Lower leg skin (tissue), 4 donors: ENCODE results near the gene DBNDD1. TPM values are rescaled to one million over a fixed set of nuclear protein-coding genes. Genes with fewer than 3 reads are reported as not detected.

Experiments used
- DNase-seq, 2 donors: peaks; one replicate each; pipeline ENCODE4 v3.0.0-alpha.2; 2019; ENCODE audit warnings: low spot score in 2 of 2
- H3K4me3 ChIP-seq: fragments of 200-600 bp; sonication (generic); 2 replicates; pipeline ENCODE4 v1.5.1; 2017; ENCODE audit warnings: mild to moderate bottlenecking, low read depth; ENCODE audit not compliant: poor library complexity, severe bottlenecking
- POLR2A ChIP-seq, 2 donors: fragments of 450-650 bp; IDR thresholded peaks; one replicate each; pipeline ENCODE4 v1.6.1; 2016 to 2017; ENCODE audit warnings: antibody characterized with exemption in 2 of 2, mild to moderate bottlenecking in 1 of 2, moderate library complexity in 1 of 2
- WGBS, 2 donors: methylation state at CpG; one replicate each; pipeline ENCODE4 v1.1.5; 2018; 5-methylcytosine and 5-hydroxymethylcytosine counted together
- intact Hi-C: fragments of 100-400 bp; cut with DNase I; formaldehyde crosslinking; loops from one replicate; pipeline ENCODE4 v1.15.0; 2023; ENCODE audit warnings: low total_unique reads
- total RNA-seq, 4 donors: library from RNA; depleted of rRNA; stranded (reverse); fragments of >200 nt; gene quantifications; one replicate each; pipeline ENCODE4 v1.1.0, GENCODE V29; 2016
- TF ChIP-seq, protein P1 (sequence below), 3 donors: fragments of 450-650 bp; IDR thresholded peaks; one replicate each; pipeline ENCODE4 v1.5.1; 2016; ENCODE audit warnings: antibody characterized with exemption in 3 of 3, mild to moderate bottlenecking in 3 of 3, moderate library complexity in 2 of 3

Gene DBNDD1
- total RNA-seq, 4 donors from 2014 or later, result 2.3 to 8.8 (median 7.3) TPM

DNA sequence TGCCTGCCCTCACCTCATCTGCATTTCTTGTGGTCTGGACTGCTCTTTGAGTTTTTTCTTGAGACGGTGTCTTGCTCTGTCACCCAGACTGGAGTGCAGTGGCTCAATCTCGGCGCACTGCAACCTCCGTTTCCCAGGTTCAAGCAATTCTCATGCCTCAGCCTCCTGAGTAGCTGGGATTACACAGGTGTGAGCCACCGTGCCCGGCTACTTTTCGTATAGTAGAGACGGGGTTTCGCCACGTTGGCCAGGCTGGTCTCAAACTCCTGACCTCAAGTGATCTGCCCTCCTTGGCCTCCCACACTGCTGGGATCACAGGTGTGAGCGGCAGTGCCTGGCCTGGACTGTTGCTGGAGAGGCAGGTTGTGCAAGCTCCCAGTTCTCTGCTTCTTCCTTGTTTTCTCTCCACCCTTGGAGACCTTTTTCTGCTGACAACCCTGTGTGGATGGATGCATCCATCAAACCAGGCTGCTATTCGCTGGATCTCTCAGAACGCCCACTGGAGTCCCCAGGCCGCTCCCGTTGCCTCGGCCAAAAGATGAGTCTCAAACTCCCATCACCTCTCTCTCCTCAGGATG lies 22.7 kb upstream of the DBNDD1 start:
- WGBS, 2 donors, result 80 to 87% methylated on average over 16 of the region's 16 CpGs
- no peak for TF ChIP-seq POLR2A (IDR thresholded peaks at IDR 0.05)
- TF ChIP-seq, protein P1, sequence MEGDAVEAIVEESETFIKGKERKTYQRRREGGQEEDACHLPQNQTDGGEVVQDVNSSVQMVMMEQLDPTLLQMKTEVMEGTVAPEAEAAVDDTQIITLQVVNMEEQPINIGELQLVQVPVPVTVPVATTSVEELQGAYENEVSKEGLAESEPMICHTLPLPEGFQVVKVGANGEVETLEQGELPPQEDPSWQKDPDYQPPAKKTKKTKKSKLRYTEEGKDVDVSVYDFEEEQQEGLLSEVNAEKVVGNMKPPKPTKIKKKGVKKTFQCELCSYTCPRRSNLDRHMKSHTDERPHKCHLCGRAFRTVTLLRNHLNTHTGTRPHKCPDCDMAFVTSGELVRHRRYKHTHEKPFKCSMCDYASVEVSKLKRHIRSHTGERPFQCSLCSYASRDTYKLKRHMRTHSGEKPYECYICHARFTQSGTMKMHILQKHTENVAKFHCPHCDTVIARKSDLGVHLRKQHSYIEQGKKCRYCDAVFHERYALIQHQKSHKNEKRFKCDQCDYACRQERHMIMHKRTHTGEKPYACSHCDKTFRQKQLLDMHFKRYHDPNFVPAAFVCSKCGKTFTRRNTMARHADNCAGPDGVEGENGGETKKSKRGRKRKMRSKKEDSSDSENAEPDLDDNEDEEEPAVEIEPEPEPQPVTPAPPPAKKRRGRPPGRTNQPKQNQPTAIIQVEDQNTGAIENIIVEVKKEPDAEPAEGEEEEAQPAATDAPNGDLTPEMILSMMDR (IDR thresholded peaks at IDR 0.05), result no peak
- no peak overlapping the region for H3K4me3 ChIP-seq
- DNase-seq, result no peak
- intact Hi-C loops, result no loop called here

DNA sequence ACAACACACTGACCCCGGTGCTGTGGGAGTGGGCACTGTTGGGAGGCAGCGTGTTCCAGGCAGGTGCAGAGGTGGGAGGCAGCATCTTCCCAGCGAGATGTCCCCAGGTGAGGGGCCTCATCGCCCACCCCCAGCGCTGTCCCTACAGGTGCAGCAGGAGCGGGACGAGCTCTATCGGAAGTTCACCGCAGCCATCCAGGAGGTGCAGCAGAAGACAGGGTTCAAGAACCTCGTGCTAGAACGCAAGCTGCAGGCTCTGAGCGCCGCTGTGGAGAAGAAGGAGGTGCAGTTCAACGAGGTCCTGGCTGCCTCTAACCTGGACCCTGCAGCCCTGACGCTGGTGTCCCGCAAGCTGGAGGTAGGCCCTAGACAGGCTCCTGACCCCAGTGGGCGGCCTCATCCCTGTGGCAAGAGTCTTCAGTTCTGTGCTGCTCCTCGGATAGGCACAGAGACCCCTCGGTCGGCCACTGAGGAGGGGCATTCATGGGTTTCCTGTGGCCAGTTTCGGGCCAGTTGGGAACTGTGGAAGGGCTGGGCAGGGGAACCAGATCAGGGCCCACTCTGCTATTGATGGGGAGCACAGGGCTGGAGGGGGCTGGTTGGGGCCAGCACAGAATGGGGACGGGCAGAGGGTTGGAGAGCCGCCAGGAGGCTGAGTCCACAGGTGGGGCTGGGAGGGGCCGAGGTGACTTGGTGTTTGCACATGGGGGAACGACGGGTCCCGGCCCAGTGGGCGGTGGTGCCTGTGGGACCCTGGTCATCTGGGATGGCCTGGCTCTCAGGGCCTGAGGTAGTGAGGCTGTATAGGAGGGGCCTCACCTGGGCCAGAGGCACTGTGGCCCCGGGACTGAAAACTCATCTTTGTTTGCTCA lies 21.1 kb upstream of the DBNDD1 start:
- H3K4me3 ChIP-seq, result no peak overlapping the region
- intact Hi-C loops, result no loop called here
- WGBS, 2 donors, result 92 to 98% methylated on average over 20 to 28 of the region's 29 CpGs
- TF ChIP-seq, protein P1 (IDR thresholded peaks at IDR 0.05), result no peak
- TF ChIP-seq POLR2A (IDR thresholded peaks at IDR 0.05), result no peak
- DNase-seq, result no peak

DNA sequence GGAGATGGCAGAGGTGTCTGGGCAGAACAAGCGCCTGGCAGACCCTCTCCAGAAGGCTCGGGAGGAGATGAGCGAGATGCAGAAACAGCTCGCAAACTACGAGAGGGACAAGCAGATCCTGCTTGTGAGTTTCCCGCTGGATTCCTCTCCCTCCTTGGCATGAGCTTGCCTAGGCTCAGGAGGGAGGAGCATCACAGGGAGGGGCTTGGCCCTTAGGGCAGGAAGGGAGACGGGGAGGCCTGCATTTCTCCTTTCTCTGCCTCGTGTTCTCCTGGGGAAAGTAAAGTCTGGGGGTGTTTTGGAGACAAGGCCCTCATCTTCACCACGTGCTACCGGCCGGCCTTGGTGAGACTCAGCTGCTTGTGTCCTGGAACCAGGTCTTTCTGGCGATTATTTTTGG lies 18.0 kb upstream of the DBNDD1 start:
- WGBS, 2 donors, result 57 to 63% methylated on average over 12 of the region's 12 CpGs

DNA sequence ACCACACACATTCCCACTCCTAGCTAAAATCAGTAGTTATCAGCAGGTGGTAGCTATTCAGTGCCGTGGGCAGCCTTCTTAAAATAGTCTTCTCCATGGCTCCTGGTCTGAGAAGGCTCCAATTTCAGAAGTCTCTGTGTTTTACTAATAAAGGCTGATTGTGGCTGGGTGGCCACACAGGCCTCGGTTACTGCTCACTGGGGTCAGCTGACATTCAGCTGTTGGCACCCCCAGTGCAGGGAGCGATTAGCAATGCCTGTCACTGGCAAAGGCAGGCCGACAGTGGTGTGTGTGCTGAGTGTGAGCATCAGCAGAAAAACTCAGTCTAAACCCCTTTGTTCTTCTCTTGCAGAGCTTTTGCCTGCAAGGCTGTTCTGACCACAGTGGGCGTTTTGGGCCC lies 16.6 kb upstream of the DBNDD1 start:
- no peak for DNase-seq
- no peak for TF ChIP-seq POLR2A (IDR thresholded peaks at IDR 0.05)
- TF ChIP-seq, protein P1 (IDR thresholded peaks at IDR 0.05), result no peak
- H3K4me3 ChIP-seq, result no peak overlapping the region
- WGBS, 2 donors, result 83 to 87% methylated on average over 5 of the region's 5 CpGs
- intact Hi-C loops, result no loop called here

More for the DNA sequence above, 18.0 kb upstream of the DBNDD1 start:
- TF ChIP-seq POLR2A (IDR thresholded peaks at IDR 0.05), result no peak
- TF ChIP-seq, protein P1 (IDR thresholded peaks at IDR 0.05), result no peak
- intact Hi-C loops, result no loop called here
- no peak for DNase-seq
- H3K4me3 ChIP-seq, result no peak overlapping the region

DNA sequence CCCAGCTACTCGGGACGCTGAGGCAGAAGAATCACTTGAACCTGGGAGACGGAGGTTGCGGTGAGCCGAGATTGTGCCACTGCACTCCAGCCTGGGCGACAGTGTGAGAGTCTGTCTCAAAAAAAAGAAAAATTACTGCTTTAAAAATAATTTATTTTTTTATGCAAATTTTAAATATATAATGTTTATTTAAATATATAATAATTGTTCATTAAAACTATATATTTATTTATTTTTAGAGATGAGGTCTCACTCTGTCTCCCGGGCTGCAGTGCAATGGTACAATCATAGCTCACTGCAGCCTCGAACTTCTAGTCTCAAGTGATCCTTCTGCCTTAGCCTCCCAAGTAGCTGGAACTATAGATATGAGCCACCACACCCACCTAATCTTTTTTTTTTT lies 15.2 kb upstream of the DBNDD1 start:
- no peak overlapping the region for H3K4me3 ChIP-seq
- DNase-seq, result no peak
- no peak for TF ChIP-seq POLR2A (IDR thresholded peaks at IDR 0.05)
- TF ChIP-seq, protein P1 (IDR thresholded peaks at IDR 0.05), result no peak
- intact Hi-C loops, result no loop called here
- 84 to 88% methylated on average over 8 of the region's 8 CpGs for WGBS, 2 donors
